GM12864 (cell line): ENCODE measurements around the gene ANKS3.

Experiments used
- DNase-seq: peaks from one replicate; pipeline ENCODE4 v3.0.0-alpha.2; 2011; ENCODE audit warnings: low read depth
- H3K4me3 ChIP-seq: 2 replicates; pipeline ENCODE4 v1.5.1; 2011; ENCODE audit warnings: mild to moderate bottlenecking, low read depth, low read length, control low read depth
- CTCF ChIP-seq: IDR thresholded peaks from 2 replicates; pipeline ENCODE4 v1.5.1; 2011; ENCODE audit warnings: low read depth, mild to moderate bottlenecking, moderate library complexity, low read length, control low read depth, inconsistent platforms; ENCODE audit errors: missing control alignments

ANKS3 gene

GRCh38 chr16:4687946-4688673, 46.0 kb downstream of the ANKS3 start:
- no peak overlapping the region for H3K4me3 ChIP-seq
- no peak for DNase-seq
- no peak for TF ChIP-seq CTCF

- TF ChIP-seq CTCF, result no peak
- no peak for DNase-seq
These were observed 46.7 kb downstream of the ANKS3 start for GRCh38 chr16:4687416-4687815.

GRCh38 chr16:4686497-4687210, 47.4 kb downstream of the ANKS3 start:
- no peak for TF ChIP-seq CTCF
- no peak for DNase-seq
- no peak overlapping the region for H3K4me3 ChIP-seq

More at GRCh38 chr16:4687416-4687815, 46.7 kb downstream of the ANKS3 start:
- no peak overlapping the region for H3K4me3 ChIP-seq

GRCh38 chr16:4685776-4686496, 48.1 kb downstream of the ANKS3 start:
- no peak for TF ChIP-seq CTCF
- no peak overlapping the region for H3K4me3 ChIP-seq
- DNase-seq, result no peak

GRCh38 chr16:4685292-4685691, 48.8 kb downstream of the ANKS3 start:
- no peak for DNase-seq
- TF ChIP-seq CTCF, result no peak
- no peak overlapping the region for H3K4me3 ChIP-seq

- no peak for DNase-seq
- TF ChIP-seq CTCF, result no peak
- no peak overlapping the region for H3K4me3 ChIP-seq
These were observed 49.3 kb downstream of the ANKS3 start for GRCh38 chr16:4684763-4685162.
